SK-N-SH treated with all-trans-retinoic acid at 6 μM for 48 hours (cell line): ENCODE measurements around the gene FBXL19.

Experiments
- ATAC-seq: fragments of 200-7000 bp; cut with Tn5 transposase; 3 replicates; pipeline ENCODE4 v1.9.1; 2020; ENCODE audit warnings: mild to moderate bottlenecking, moderate library complexity
- ARNTL ChIP-seq: fragments of 450-650 bp; formaldehyde crosslinking; IDR thresholded peaks from 2 replicates; pipeline ENCODE4 v1.5.0; 2020; ENCODE audit warnings: low read depth, mild to moderate bottlenecking, moderate library complexity, borderline replicate concordance
- BACH2 ChIP-seq: fragments of 250-450 bp; sonication (Bioruptor Pico); IDR thresholded peaks from 2 replicates; pipeline ENCODE4 v1.9.0; 2021; ENCODE audit warnings: mild to moderate bottlenecking, borderline replicate concordance
- CREB5 ChIP-seq: fragments of 250-450 bp; sonication (Bioruptor Pico); IDR thresholded peaks from 2 replicates; pipeline ENCODE4 v1.5.1; 2020; ENCODE audit warnings: low read depth, mild to moderate bottlenecking, moderate library complexity
- CSDC2 ChIP-seq: fragments of 250-450 bp; sonication (Bioruptor Pico); IDR thresholded peaks from 2 replicates; pipeline ENCODE4 v1.5.0; 2020; ENCODE audit warnings: mild to moderate bottlenecking, moderate library complexity
- CSRNP3 ChIP-seq: fragments of 250-450 bp; sonication (Bioruptor Pico); IDR thresholded peaks from 2 replicates; pipeline ENCODE4 v1.5.1; 2021; ENCODE audit warnings: mild to moderate bottlenecking, moderate library complexity
- ESRRG ChIP-seq: fragments of 250-450 bp; sonication (Bioruptor Pico); IDR thresholded peaks from 2 replicates; pipeline ENCODE4 v1.6.1; 2021; ENCODE audit warnings: mild to moderate bottlenecking
- GLIS3 ChIP-seq: fragments of 250-450 bp; sonication (Bioruptor Pico); IDR thresholded peaks from 2 replicates; pipeline ENCODE4 v1.5.0; 2020; ENCODE audit warnings: mild to moderate bottlenecking, moderate library complexity
- ISL1 ChIP-seq: fragments of 250-450 bp; sonication (Bioruptor Pico); IDR thresholded peaks from 2 replicates; pipeline ENCODE4 v2.1.2; 2022; ENCODE audit warnings: mild to moderate bottlenecking, moderate library complexity
- OSR1 ChIP-seq: fragments of 250-450 bp; sonication (Bioruptor Pico); IDR thresholded peaks from 2 replicates; pipeline ENCODE4 v1.8.0; 2022; ENCODE audit warnings: moderate library complexity, mild to moderate bottlenecking, inconsistent platforms
- PATZ1 ChIP-seq: fragments of 250-450 bp; sonication (Bioruptor Pico); IDR thresholded peaks from 2 replicates; pipeline ENCODE4 v1.8.0; 2020; ENCODE audit warnings: mild to moderate bottlenecking, moderate library complexity, borderline replicate concordance
- POU6F1 ChIP-seq: fragments of 250-450 bp; sonication (Bioruptor Pico); IDR thresholded peaks from 2 replicates; pipeline ENCODE4 v1.8.0; 2021; ENCODE audit warnings: low read depth, mild to moderate bottlenecking, moderate library complexity, borderline replicate concordance
- PPARA ChIP-seq: fragments of 250-450 bp; sonication (Bioruptor Pico); IDR thresholded peaks from 2 replicates; pipeline ENCODE4 v1.5.0; 2020; ENCODE audit warnings: mild to moderate bottlenecking, borderline replicate concordance
- RARB ChIP-seq: fragments of 250-450 bp; sonication (Bioruptor Pico); IDR thresholded peaks from 2 replicates; pipeline ENCODE4 v1.8.0; 2021; ENCODE audit warnings: mild to moderate bottlenecking, moderate library complexity
- SNAI2 ChIP-seq: fragments of 250-450 bp; sonication (Bioruptor Pico); IDR thresholded peaks from 2 replicates; pipeline ENCODE4 v1.5.0; 2020; ENCODE audit warnings: mild to moderate bottlenecking, moderate library complexity
- TCF4 ChIP-seq: fragments of 250-450 bp; sonication (Bioruptor Pico); IDR thresholded peaks from 2 replicates; pipeline ENCODE4 v1.8.0; 2021; ENCODE audit warnings: mild to moderate bottlenecking, moderate library complexity, borderline replicate concordance
- TOX ChIP-seq: fragments of 250-450 bp; sonication (Bioruptor Pico); IDR thresholded peaks from 2 replicates; pipeline ENCODE4 v1.8.0; 2021; ENCODE audit warnings: mild to moderate bottlenecking, moderate library complexity, borderline replicate concordance
- TSHZ2 ChIP-seq: fragments of 250-450 bp; sonication (Bioruptor Pico); IDR thresholded peaks from 2 replicates; pipeline ENCODE4 v1.5.0; 2020; ENCODE audit warnings: mild to moderate bottlenecking, moderate library complexity
- ZC3H10 ChIP-seq: fragments of 250-450 bp; sonication (Bioruptor Pico); IDR thresholded peaks from 2 replicates; pipeline ENCODE4 v1.5.1; 2021; ENCODE audit warnings: mild to moderate bottlenecking, moderate library complexity
- ZFP3 ChIP-seq: fragments of 250-450 bp; sonication (Bioruptor Pico); IDR thresholded peaks from 2 replicates; pipeline ENCODE4 v1.5.0; 2020; ENCODE audit warnings: mild to moderate bottlenecking, moderate library complexity
- ZFP30 ChIP-seq: fragments of 450-650 bp; formaldehyde crosslinking; IDR thresholded peaks from 2 replicates; pipeline ENCODE4 v1.5.0; 2022; ENCODE audit warnings: mild to moderate bottlenecking, moderate library complexity
- ZNF565 ChIP-seq: fragments of 450-650 bp; formaldehyde crosslinking; conservative IDR thresholded peaks from 2 replicates; pipeline ENCODE4 v1.5.0; 2020; ENCODE audit warnings: low read depth, mild to moderate bottlenecking, moderate library complexity
- ZNF70 ChIP-seq: fragments of 450-650 bp; formaldehyde crosslinking; IDR thresholded peaks from 2 replicates; pipeline ENCODE4 v1.5.0; 2020; ENCODE audit warnings: mild to moderate bottlenecking, moderate library complexity
- ZNF8 ChIP-seq: fragments of 450-650 bp; formaldehyde crosslinking; IDR thresholded peaks from 2 replicates; pipeline ENCODE4 v1.5.0; 2020; ENCODE audit warnings: mild to moderate bottlenecking, moderate library complexity

Gene FBXL19

GRCh38 chr16:30893417-30893743 is 30.0 kb upstream of the FBXL19 start:
- TF ChIP-seq PATZ1: no peak
- no peak for TF ChIP-seq ZNF70
- no peak for TF ChIP-seq CSDC2 (CRISPR knock-in tag)
- TF ChIP-seq SNAI2: no peak
- no peak for TF ChIP-seq ZFP3 (CRISPR knock-in tag)
- TF ChIP-seq ZFP30 (CRISPR knock-in tag): no peak
- TF ChIP-seq ZNF8: no peak
- no peak for TF ChIP-seq ZNF565 (CRISPR knock-in tag)
- no peak for TF ChIP-seq ARNTL
- TF ChIP-seq RARB (CRISPR knock-in tag): no peak
- no peak for TF ChIP-seq GLIS3 (CRISPR knock-in tag)
- ATAC-seq: no peak

- peak; percentile 68 for ATAC-seq
- peak; percentile 60; the same call in 1 of the 2 replicates for TF ChIP-seq ESRRG (CRISPR knock-in tag)
- TF ChIP-seq POU6F1: no peak
- no peak for TF ChIP-seq ZNF565 (CRISPR knock-in tag)
- TF ChIP-seq CREB5 (CRISPR knock-in tag): no peak
- no peak for TF ChIP-seq OSR1 (CRISPR knock-in tag)
- TF ChIP-seq TOX (CRISPR knock-in tag): no peak
- no peak for TF ChIP-seq CSRNP3
- TF ChIP-seq PATZ1: no peak
- no peak for TF ChIP-seq ZNF8
- no peak for TF ChIP-seq ZNF70
- no peak for TF ChIP-seq SNAI2
- TF ChIP-seq ZC3H10: no peak
- TF ChIP-seq PPARA (CRISPR knock-in tag): no peak
- no peak for TF ChIP-seq ARNTL
- TF ChIP-seq BACH2: no peak
- 0 out of 2 replicates have a peak, but pooled peaks have one; percentile 62 for TF ChIP-seq GLIS3 (CRISPR knock-in tag)
- peak; percentile 73; the same call in 1 of the 2 replicates for TF ChIP-seq ZFP3 (CRISPR knock-in tag)
- peak; percentile 76 for TF ChIP-seq TSHZ2 (CRISPR knock-in tag)
- peak; percentile 91 for TF ChIP-seq CSDC2 (CRISPR knock-in tag)
- TF ChIP-seq ZFP30 (CRISPR knock-in tag): no peak
- TF ChIP-seq TCF4 (CRISPR knock-in tag): no peak
- TF ChIP-seq ISL1: no peak
- TF ChIP-seq RARB (CRISPR knock-in tag): no peak
- TF ChIP-seq, all 23 proteins: peak for 5
Measured at GRCh38 chr16:30893744-30894539, 29.4 kb upstream of the FBXL19 start, which contains the start of gene BCL7C. Gene BCL7C (minus strand): TSS chr16:30894077. CDS start chr16:30893944, 133 bp downstream.
